GM23338 (cell line): ENCODE measurements around the gene CSTF2.

Source experiments
- CTCF ChIP-seq, 2 experiments: fragments of 200-600 bp in 1 of 2; sonication (generic) in 1 of 2; conservative IDR thresholded peaks; 2 replicates each; pipeline versions ENCODE4 v1.5.1 to v1.6.1; 2016 to 2017; ENCODE audit warnings: antibody characterized with exemption in 2 of 2, low read depth in 2 of 2, mild to moderate bottlenecking in 2 of 2, moderate library complexity in 1 of 2
- EZH2 ChIP-seq: fragments of 200-600 bp; sonication (generic); IDR thresholded peaks from one replicate; pipeline ENCODE4 v1.8.0; 2017; ENCODE audit warnings: antibody characterized with exemption, mild to moderate bottlenecking, low read depth; ENCODE audit not compliant: unreplicated experiment

GRCh38 chrX:100831219-100831946 is 11.2 kb downstream of the CSTF2 start:
- TF ChIP-seq EZH2 (no peak), CTCF (conservative IDR thresholded peaks at IDR 0.05; ENCODE audit: low read depth in 2 of 2) (no peak)
